ENCODE results near the gene LASP1. TPM values are rescaled to one million over a fixed set of nuclear protein-coding genes. Genes with fewer than 3 reads are reported as not detected.

Gene LASP1
- total and polyA plus RNA-seq, 2 experiments from 2014 or later = 48.7 to 173 TPM

DNA sequence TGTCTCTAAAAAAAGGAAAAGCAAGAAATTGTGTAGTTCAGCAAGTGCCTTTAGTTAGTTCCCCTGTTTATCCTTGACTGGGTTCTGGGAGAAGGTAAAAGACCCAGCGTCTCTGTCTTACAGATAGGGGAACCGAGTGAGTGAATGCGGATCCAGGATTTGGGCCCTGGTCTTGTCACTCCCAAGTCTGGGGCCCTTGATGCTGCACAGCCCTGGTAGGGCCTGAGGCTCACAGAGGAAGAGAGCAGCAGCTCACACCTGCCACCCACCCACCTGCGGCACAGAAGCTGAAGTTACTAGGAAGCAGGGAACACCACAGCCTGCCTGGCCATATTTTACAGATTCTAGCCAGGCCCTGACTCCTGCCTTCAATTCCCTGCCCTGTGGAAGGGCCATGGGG, 22.2 kb downstream of the LASP1 start:
- Histone ChIP-seq H2AFZ (no peak overlapping the region), H4K20me1 (replicated peaks; ENCODE audit: insufficient read depth) (peaks cover 4% of the 10 kb centered on the region; the same call in 1 of the 2 replicates), H3K9me2 (ENCODE audit: insufficient read depth) (no peaks in the 10 kb centered on the region), H3K4me2 (no peak overlapping the region), H3K36me3 (ENCODE audit: insufficient read depth) (no peaks in the 10 kb centered on the region), H3K27me3 (ENCODE audit: insufficient read depth) (no peaks in the 10 kb centered on the region), H3K79me2 (replicated peaks; ENCODE audit: insufficient read depth) (peaks cover 31% of the 10 kb centered on the region), H3K4me3 (no peak overlapping the region), H3K4me1 (ENCODE audit: insufficient read depth) (peaks cover 12% of the 10 kb centered on the region), H3F3A (replicated peaks; ENCODE audit: low read depth) (0 out of 2 replicates have a peak, but pooled peaks cover 2% of the 10 kb centered on the region), H3K27ac (ENCODE audit: low read depth) (0 out of 2 replicates have a peak overlapping the region, but pooled peaks have one; percentile 39)
- Mint-ChIP-seq H3K36me3 (ENCODE audit: low read depth) (peaks cover 46% of the 10 kb centered on the region), H3K4me1 (peaks cover 21% of the 10 kb centered on the region), H3K4me3 (no peak overlapping the region), H3K27ac (no peak overlapping the region), H3K9me3 (no peaks in the 10 kb centered on the region), H3K27me3 (ENCODE audit: insufficient read depth, low read depth, poor library complexity) (no peaks in the 10 kb centered on the region)
- ATAC-seq = no peak
- DNase-seq (ENCODE audit: low spot score) = no peak
- no peak for TF ChIP-seq JUNB (IDR thresholded peaks at IDR 0.05; ENCODE audit: unreplicated experiment)
- TF ChIP-seq, protein P1, sequence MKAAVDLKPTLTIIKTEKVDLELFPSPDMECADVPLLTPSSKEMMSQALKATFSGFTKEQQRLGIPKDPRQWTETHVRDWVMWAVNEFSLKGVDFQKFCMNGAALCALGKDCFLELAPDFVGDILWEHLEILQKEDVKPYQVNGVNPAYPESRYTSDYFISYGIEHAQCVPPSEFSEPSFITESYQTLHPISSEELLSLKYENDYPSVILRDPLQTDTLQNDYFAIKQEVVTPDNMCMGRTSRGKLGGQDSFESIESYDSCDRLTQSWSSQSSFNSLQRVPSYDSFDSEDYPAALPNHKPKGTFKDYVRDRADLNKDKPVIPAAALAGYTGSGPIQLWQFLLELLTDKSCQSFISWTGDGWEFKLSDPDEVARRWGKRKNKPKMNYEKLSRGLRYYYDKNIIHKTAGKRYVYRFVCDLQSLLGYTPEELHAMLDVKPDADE (IDR thresholded peaks at IDR 0.05) = no peak
- no peak for TF ChIP-seq CREB1 (CRISPR knock-in tag; IDR thresholded peaks at IDR 0.05; ENCODE audit: low read depth)
- TF ChIP-seq, protein P2, sequence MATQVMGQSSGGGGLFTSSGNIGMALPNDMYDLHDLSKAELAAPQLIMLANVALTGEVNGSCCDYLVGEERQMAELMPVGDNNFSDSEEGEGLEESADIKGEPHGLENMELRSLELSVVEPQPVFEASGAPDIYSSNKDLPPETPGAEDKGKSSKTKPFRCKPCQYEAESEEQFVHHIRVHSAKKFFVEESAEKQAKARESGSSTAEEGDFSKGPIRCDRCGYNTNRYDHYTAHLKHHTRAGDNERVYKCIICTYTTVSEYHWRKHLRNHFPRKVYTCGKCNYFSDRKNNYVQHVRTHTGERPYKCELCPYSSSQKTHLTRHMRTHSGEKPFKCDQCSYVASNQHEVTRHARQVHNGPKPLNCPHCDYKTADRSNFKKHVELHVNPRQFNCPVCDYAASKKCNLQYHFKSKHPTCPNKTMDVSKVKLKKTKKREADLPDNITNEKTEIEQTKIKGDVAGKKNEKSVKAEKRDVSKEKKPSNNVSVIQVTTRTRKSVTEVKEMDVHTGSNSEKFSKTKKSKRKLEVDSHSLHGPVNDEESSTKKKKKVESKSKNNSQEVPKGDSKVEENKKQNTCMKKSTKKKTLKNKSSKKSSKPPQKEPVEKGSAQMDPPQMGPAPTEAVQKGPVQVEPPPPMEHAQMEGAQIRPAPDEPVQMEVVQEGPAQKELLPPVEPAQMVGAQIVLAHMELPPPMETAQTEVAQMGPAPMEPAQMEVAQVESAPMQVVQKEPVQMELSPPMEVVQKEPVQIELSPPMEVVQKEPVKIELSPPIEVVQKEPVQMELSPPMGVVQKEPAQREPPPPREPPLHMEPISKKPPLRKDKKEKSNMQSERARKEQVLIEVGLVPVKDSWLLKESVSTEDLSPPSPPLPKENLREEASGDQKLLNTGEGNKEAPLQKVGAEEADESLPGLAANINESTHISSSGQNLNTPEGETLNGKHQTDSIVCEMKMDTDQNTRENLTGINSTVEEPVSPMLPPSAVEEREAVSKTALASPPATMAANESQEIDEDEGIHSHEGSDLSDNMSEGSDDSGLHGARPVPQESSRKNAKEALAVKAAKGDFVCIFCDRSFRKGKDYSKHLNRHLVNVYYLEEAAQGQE (IDR thresholded peaks at IDR 0.05; ENCODE audit: unreplicated experiment) = no peak
- no peak for TF ChIP-seq POLR2AphosphoS5 (IDR thresholded peaks at IDR 0.05; ENCODE audit: low read depth)
- no peak for TF ChIP-seq ZNF114 (CRISPR knock-in tag; IDR thresholded peaks at IDR 0.05)
- TF ChIP-seq, protein P3, sequence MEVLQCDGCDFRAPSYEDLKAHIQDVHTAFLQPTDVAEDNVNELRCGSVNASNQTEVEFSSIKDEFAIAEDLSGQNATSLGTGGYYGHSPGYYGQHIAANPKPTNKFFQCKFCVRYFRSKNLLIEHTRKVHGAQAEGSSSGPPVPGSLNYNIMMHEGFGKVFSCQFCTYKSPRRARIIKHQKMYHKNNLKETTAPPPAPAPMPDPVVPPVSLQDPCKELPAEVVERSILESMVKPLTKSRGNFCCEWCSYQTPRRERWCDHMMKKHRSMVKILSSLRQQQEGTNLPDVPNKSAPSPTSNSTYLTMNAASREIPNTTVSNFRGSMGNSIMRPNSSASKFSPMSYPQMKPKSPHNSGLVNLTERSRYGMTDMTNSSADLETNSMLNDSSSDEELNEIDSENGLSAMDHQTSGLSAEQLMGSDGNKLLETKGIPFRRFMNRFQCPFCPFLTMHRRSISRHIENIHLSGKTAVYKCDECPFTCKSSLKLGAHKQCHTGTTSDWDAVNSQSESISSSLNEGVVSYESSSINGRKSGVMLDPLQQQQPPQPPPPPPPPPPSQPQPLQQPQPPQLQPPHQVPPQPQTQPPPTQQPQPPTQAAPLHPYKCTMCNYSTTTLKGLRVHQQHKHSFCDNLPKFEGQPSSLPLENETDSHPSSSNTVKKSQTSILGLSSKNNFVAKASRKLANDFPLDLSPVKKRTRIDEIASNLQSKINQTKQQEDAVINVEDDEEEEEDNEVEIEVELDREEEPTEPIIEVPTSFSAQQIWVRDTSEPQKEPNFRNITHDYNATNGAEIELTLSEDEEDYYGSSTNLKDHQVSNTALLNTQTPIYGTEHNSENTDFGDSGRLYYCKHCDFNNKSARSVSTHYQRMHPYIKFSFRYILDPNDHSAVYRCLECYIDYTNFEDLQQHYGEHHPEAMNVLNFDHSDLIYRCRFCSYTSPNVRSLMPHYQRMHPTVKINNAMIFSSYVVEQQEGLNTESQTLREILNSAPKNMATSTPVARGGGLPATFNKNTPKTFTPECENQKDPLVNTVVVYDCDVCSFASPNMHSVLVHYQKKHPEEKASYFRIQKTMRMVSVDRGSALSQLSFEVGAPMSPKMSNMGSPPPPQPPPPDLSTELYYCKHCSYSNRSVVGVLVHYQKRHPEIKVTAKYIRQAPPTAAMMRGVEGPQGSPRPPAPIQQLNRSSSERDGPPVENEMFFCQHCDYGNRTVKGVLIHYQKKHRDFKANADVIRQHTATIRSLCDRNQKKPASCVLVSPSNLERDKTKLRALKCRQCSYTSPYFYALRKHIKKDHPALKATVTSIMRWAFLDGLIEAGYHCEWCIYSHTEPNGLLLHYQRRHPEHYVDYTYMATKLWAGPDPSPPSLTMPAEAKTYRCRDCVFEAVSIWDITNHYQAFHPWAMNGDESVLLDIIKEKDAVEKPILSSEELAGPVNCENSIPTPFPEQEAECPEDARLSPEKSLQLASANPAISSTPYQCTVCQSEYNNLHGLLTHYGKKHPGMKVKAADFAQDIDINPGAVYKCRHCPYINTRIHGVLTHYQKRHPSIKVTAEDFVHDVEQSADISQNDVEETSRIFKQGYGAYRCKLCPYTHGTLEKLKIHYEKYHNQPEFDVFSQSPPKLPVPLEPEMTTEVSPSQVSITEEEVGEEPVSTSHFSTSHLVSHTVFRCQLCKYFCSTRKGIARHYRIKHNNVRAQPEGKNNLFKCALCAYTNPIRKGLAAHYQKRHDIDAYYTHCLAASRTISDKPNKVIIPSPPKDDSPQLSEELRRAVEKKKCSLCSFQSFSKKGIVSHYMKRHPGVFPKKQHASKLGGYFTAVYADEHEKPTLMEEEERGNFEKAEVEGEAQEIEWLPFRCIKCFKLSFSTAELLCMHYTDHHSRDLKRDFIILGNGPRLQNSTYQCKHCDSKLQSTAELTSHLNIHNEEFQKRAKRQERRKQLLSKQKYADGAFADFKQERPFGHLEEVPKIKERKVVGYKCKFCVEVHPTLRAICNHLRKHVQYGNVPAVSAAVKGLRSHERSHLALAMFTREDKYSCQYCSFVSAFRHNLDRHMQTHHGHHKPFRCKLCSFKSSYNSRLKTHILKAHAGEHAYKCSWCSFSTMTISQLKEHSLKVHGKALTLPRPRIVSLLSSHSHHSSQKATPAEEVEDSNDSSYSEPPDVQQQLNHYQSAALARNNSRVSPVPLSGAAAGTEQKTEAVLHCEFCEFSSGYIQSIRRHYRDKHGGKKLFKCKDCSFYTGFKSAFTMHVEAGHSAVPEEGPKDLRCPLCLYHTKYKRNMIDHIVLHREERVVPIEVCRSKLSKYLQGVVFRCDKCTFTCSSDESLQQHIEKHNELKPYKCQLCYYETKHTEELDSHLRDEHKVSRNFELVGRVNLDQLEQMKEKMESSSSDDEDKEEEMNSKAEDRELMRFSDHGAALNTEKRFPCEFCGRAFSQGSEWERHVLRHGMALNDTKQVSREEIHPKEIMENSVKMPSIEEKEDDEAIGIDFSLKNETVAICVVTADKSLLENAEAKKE (CRISPR knock-in tag; IDR thresholded peaks at IDR 0.05) = no peak

All from GM23338 (cell line).